Measurements from ENCODE around the gene F8. TPM values are rescaled to one million over a fixed set of nuclear protein-coding genes. Genes with fewer than 3 reads are reported as not detected.
"Not testable (repeated sequence)": the region's sequence is repeated elsewhere in the genome, so short reads cannot be mapped to it uniquely, and the experiment has no call there.

F8 gene
- total and polyA plus RNA-seq, 4 donors = 2.7 to 49.9 (median 15.2) TPM

DNA sequence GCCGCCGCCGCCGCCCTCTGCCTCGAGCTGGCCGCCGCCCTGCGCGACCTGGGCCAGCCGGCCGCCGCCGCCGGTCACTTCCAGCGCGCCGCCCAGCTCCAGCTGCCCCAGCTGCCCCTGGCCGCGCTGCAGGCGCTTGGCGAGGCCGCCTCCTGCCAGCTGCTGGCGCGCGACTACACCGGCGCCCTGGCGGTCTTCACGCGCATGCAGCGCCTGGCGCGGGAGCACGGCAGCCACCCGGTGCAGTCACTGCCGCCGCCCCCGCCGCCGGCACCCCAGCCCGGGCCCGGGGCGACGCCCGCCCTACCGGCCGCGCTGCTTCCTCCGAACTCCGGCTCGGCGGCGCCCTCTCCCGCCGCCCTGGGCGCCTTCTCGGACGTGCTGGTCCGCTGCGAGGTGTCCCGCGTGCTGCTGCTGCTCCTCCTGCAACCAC, 135.7 kb downstream of the F8 start:
- intact Hi-C loops (cut with DNase I); H3K36me3 ChIP-seq (ENCODE audit: control insufficient read depth in 1 of 2, insufficient read depth in 2 of 2, low read length in 1 of 2); H3K9me3 ChIP-seq (ENCODE audit: control insufficient read depth, low read length); H3K4me1 ChIP-seq (ENCODE audit: control insufficient read depth in 1 of 2, insufficient read depth in 2 of 2, low read length in 2 of 2); DNase-seq; H3K4me3 ChIP-seq (ENCODE audit: low read length in 2 of 2); H3K27ac ChIP-seq (ENCODE audit: low read depth in 1 of 2, low read length in 2 of 2); H3K27me3 ChIP-seq (ENCODE audit: control insufficient read depth in 1 of 2, insufficient read depth in 2 of 2, low read length in 1 of 2): not testable (repeated sequence)
- peak; percentile 43 for ATAC-seq (ENCODE audit: low FRiP score)
- no CpG with 5 or more reads among the region's 62 CpGs for WGBS, 2 donors

DNA sequence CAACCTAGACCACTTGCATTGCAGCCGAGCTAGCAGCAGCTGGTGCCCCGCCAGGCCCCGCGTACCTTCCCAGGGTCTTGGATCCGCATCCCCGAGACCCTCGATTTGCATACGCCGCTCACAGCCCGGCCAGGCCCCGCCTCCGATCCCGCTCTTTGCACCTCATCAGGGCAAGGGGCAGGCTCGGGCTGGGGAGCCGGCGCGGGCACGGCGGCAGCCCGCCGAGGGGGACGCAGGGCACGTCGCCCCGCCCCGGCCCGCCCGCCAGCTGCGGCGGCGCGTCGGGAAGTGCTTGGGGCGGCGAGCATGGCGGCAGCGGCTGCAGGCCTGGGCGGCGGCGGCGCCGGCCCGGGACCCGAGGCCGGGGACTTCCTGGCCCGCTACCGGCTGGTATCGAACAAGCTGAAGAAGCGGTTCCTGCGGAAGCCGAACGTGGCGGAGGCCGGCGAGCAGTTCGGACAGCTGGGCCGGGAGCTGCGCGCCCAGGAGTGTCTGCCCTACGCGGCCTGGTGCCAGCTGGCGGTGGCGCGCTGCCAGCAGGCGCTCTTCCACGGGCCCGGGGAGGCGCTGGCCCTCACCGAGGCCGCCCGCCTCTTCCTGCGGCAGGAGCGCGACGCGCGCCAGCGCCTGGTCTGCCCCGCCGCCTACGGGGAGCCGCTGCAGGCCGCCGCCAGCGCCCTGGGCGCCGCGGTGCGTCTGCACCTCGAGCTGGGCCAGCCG, 136.3 kb downstream of the F8 start, which contains the start of gene F8A1:
TSS of gene F8A1 (plus strand) at position 287 of the 720 bp plus-strand sequence. CDS start at position 307, 20 bp downstream.
- peak in 1 of 2 donors; percentile 53 for DNase-seq
- H3K27ac ChIP-seq (ENCODE audit: low read depth in 1 of 2, low read length in 2 of 2); H3K9me3 ChIP-seq (ENCODE audit: control insufficient read depth, low read length); H3K27me3 ChIP-seq (ENCODE audit: control insufficient read depth in 1 of 2, insufficient read depth in 2 of 2, low read length in 1 of 2); intact Hi-C loops (cut with DNase I); H3K36me3 ChIP-seq (ENCODE audit: control insufficient read depth in 1 of 2, insufficient read depth in 2 of 2, low read length in 1 of 2); H3K4me1 ChIP-seq (ENCODE audit: control insufficient read depth in 1 of 2, insufficient read depth in 2 of 2, low read length in 2 of 2); H3K4me3 ChIP-seq (ENCODE audit: low read length in 2 of 2): not testable (repeated sequence)
- WGBS, 2 donors = 0 to 20% methylated on average over 1 to 18 of the region's 91 CpGs
- peak; percentile 67 for ATAC-seq (ENCODE audit: low FRiP score)

DNA sequence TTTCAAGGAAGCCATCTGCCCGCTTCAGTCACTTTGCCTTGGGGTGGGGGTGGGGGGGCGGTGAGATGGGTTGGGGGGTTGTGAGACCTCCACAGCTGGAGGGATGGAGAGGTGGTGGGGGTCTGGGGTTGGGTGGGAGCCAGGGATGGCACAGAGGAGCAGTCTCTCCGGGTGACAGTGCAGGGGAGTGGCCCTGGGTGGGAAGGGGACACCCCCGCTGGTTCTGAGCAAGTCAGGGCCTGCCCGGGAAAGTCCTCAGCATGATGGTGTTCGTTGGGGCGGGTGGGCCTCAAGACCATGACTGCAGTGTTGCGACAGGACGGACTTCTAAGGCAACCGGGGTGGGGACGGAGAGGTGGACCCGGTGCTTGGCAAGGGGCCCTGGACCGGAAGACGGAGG, 137.0 kb downstream of the F8 start:
- H3K4me3 ChIP-seq (ENCODE audit: low read length in 2 of 2); ATAC-seq (ENCODE audit: low FRiP score): not testable (repeated sequence)

DNA sequence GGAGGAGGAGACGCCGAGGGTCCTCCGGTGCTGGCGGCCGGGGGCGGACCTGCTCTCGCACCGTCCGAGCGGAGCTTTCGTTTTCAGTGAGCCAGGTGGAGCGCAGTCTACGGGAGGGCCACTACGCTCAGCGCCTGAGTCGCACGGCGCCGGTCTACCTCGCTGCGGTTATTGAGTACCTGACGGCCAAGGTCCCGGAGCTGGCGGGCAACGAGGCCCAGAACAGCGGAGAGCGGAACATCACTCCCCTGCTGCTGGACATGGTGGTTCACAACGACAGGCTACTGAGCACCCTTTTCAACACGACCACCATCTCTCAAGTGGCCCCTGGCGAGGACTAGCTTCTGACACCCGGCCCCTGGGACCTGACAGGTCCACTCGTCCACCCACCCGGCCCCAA, 137.5 kb downstream of the F8 start:
- H3K4me1 ChIP-seq (ENCODE audit: control insufficient read depth in 1 of 2, insufficient read depth in 2 of 2, low read length in 2 of 2); H3K36me3 ChIP-seq (ENCODE audit: control insufficient read depth in 1 of 2, insufficient read depth in 2 of 2, low read length in 1 of 2); H3K9me3 ChIP-seq (ENCODE audit: control insufficient read depth, low read length); H3K27ac ChIP-seq (ENCODE audit: low read depth in 1 of 2, low read length in 2 of 2); ATAC-seq (ENCODE audit: low FRiP score); intact Hi-C loops (cut with DNase I); H3K27me3 ChIP-seq (ENCODE audit: control insufficient read depth in 1 of 2, insufficient read depth in 2 of 2, low read length in 1 of 2); H3K4me3 ChIP-seq (ENCODE audit: low read length in 2 of 2): not testable (repeated sequence)
- 99% methylated on average over 14 of the region's 33 CpGs; no CpG with 5 or more reads in 1 of the 2 donors for WGBS, 2 donors
- peak in 1 of 2 donors; percentile 59 for DNase-seq

More for the DNA sequence above, 137.0 kb downstream of the F8 start:
- intact Hi-C loops (cut with DNase I); H3K27me3 ChIP-seq (ENCODE audit: control insufficient read depth in 1 of 2, insufficient read depth in 2 of 2, low read length in 1 of 2); H3K4me1 ChIP-seq (ENCODE audit: control insufficient read depth in 1 of 2, insufficient read depth in 2 of 2, low read length in 2 of 2); H3K9me3 ChIP-seq (ENCODE audit: control insufficient read depth, low read length); H3K27ac ChIP-seq (ENCODE audit: low read depth in 1 of 2, low read length in 2 of 2); DNase-seq; H3K36me3 ChIP-seq (ENCODE audit: control insufficient read depth in 1 of 2, insufficient read depth in 2 of 2, low read length in 1 of 2): not testable (repeated sequence)
- 91 to 99% methylated on average over 2 to 3 of the region's 14 CpGs for WGBS, 2 donors

DNA sequence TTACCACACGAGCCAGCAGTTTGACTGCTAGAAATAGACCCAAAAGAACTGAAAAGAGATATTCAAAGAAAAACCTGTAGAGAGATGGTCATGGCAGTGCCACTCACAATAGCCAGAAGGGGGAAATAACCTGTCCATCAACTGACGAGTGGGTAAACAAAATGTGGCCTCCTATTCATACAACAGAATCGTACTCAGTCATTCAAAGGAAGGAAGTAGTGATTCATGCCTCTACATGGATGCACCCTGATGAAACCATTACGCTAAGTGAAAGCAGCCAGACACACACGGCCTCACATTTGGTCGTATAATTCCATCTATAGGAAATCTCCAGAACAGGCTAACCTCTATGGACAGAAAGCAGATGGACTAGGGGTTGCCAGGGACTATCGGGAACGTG, 138.5 kb downstream of the F8 start:
- H3K36me3 ChIP-seq (ENCODE audit: control insufficient read depth in 1 of 2, insufficient read depth in 2 of 2, low read length in 1 of 2); ATAC-seq (ENCODE audit: low FRiP score); intact Hi-C loops (cut with DNase I); H3K27ac ChIP-seq (ENCODE audit: low read depth in 1 of 2, low read length in 2 of 2); H3K4me1 ChIP-seq (ENCODE audit: control insufficient read depth in 1 of 2, insufficient read depth in 2 of 2, low read length in 2 of 2); H3K27me3 ChIP-seq (ENCODE audit: control insufficient read depth in 1 of 2, insufficient read depth in 2 of 2, low read length in 1 of 2); H3K9me3 ChIP-seq (ENCODE audit: control insufficient read depth, low read length); H3K4me3 ChIP-seq (ENCODE audit: low read length in 2 of 2); DNase-seq: not testable (repeated sequence)
- no CpG with 5 or more reads among the region's 8 CpGs for WGBS, 2 donors

DNA sequence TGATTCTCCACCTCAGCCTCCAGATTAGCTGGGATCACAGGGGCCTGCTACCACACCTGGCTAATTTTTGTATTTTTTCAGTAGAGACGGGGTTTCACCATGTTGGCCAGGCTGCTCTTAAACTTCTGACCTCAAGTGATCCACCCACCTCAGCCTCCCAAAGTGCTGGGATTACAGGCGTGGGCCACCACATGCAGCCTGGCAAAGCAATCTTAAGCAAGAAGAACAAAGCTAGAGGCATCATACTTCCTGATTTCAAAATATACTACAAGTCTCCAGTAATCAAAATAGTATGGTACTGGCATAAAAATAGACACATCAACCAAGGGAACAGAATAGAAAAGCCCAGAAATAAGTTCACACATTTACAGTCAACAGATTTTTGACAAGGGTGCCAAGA, 149.2 kb downstream of the F8 start:
- no peak for ATAC-seq (ENCODE audit: low FRiP score)
- Histone ChIP-seq H3K36me3 (ENCODE audit: control insufficient read depth in 1 of 2, insufficient read depth in 2 of 2, low read length in 1 of 2) (no peaks in the 10 kb centered on the region), H3K27me3 (ENCODE audit: control insufficient read depth in 1 of 2, insufficient read depth in 2 of 2, low read length in 1 of 2) (no peaks in the 10 kb centered on the region), H3K27ac (ENCODE audit: low read depth in 1 of 2, low read length in 2 of 2) (no peak overlapping the region), H3K9me3 (ENCODE audit: control insufficient read depth, low read length) (no peaks in the 10 kb centered on the region), H3K4me3 (ENCODE audit: low read length in 2 of 2) (no peak overlapping the region), H3K4me1 (ENCODE audit: control insufficient read depth in 1 of 2, insufficient read depth in 2 of 2, low read length in 2 of 2) (no peaks in the 10 kb centered on the region)
- 70 to 83% methylated on average over 2 of the region's 2 CpGs for WGBS, 2 donors
- DNase-seq = no peak
- intact Hi-C loops (cut with DNase I) = no loop called here

DNA sequence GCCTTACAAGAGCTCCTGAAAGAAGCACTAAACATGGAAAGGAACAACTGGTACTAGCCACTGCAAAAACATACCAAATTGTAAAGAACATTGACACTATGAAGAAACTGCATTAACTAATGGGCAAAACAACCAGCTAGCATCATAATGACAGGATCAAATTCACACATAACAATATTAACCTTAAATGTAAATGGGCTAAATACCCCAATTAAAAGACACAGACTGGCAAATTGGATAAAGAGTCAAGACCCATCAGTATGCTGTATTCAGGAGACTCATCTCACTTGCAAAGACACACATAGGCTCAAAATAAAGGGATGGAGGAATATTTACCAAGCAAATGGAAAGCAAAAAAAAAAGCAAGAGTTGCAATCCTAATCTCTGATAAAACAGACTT, 154.0 kb downstream of the F8 start:
- H3K4me3 ChIP-seq (ENCODE audit: low read length in 2 of 2); H3K9me3 ChIP-seq (ENCODE audit: control insufficient read depth, low read length); H3K4me1 ChIP-seq (ENCODE audit: control insufficient read depth in 1 of 2, insufficient read depth in 2 of 2, low read length in 2 of 2); intact Hi-C loops (cut with DNase I); ATAC-seq (ENCODE audit: low FRiP score); H3K27ac ChIP-seq (ENCODE audit: low read depth in 1 of 2, low read length in 2 of 2); DNase-seq; H3K27me3 ChIP-seq (ENCODE audit: control insufficient read depth in 1 of 2, insufficient read depth in 2 of 2, low read length in 1 of 2); H3K36me3 ChIP-seq (ENCODE audit: control insufficient read depth in 1 of 2, insufficient read depth in 2 of 2, low read length in 1 of 2): not testable (repeated sequence)

DNA sequence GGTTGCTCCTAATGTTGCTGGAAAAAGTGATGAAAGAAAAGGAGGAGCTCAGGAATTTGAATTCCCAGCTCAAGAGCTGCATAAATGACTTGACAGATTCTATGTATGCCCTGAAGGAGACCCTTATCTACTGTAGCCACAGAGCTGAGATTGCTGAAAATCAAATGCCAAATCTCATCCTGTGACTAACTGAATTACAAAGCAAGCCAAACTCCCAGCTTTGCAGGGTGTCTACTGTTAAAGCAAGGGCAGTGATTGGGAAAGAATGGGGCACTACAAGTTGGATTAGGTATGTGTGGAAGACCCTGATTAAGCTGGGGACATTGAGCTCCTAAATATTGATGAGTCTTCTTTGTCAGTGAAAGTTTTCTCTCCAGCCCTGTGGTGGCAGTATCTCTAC, 167.3 kb downstream of the F8 start:
- Histone ChIP-seq H3K27ac (ENCODE audit: low read depth in 1 of 2, low read length in 2 of 2) (no peak overlapping the region), H3K4me3 (ENCODE audit: low read length in 2 of 2) (no peak overlapping the region), H3K36me3 (ENCODE audit: control insufficient read depth in 1 of 2, insufficient read depth in 2 of 2, low read length in 1 of 2) (no peaks in the 10 kb centered on the region), H3K27me3 (ENCODE audit: control insufficient read depth in 1 of 2, insufficient read depth in 2 of 2, low read length in 1 of 2) (no peaks in the 10 kb centered on the region), H3K9me3 (ENCODE audit: control insufficient read depth, low read length) (no peaks in the 10 kb centered on the region), H3K4me1 (ENCODE audit: control insufficient read depth in 1 of 2, insufficient read depth in 2 of 2, low read length in 2 of 2) (no peaks in the 10 kb centered on the region)
- DNase-seq (no peak), ATAC-seq (ENCODE audit: low FRiP score) (no peak)
- intact Hi-C loops (cut with DNase I) = no loop called here

DNA sequence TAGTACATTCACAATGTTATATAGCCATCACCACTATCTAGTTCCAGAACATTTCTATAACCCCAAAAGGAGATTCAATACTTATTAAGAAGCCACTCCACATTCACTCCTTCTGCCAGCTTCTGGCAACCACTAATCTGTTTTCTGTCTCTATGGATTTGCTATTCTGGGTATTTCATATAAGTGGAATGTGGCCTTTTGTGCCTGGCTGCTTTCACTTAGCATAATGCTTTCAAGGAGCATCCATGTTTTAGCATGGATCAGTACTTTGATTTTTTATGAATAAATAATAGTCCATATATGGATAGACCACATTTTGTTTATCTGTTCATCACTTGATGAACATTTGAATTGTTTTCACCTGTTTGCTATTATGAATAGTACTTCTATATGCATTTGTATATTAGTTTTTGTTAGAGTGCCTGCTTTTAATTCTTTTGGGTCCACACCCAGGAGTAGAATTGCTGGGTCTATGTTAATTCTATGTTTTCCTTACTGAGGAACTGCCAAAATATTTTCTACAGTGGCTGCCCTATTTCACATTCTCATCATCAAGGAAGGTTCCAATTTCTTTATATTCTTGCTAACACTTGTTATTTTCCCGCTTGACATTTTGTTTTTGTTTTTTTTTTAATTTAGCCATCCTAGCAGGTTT, 171.4 kb downstream of the F8 start:
- no peaks in the 10 kb centered on the region for H3K27me3 ChIP-seq (ENCODE audit: control insufficient read depth in 1 of 2, insufficient read depth in 2 of 2, low read length in 1 of 2)
- no peak for DNase-seq
- H3K4me3 ChIP-seq (ENCODE audit: low read length in 2 of 2) = no peak overlapping the region
- no peaks in the 10 kb centered on the region for H3K4me1 ChIP-seq (ENCODE audit: control insufficient read depth in 1 of 2, insufficient read depth in 2 of 2, low read length in 2 of 2)
- no peaks in the 10 kb centered on the region for H3K9me3 ChIP-seq (ENCODE audit: control insufficient read depth, low read length)
- no peaks in the 10 kb centered on the region for H3K36me3 ChIP-seq (ENCODE audit: control insufficient read depth in 1 of 2, insufficient read depth in 2 of 2, low read length in 1 of 2)
- H3K27ac ChIP-seq (ENCODE audit: low read depth in 1 of 2, low read length in 2 of 2) = no peak overlapping the region
- intact Hi-C loops (cut with DNase I) = no loop called here
- ATAC-seq (ENCODE audit: low FRiP score) = no peak
- 86 to 97% methylated on average over 1 of the region's 1 CpG for WGBS, 2 donors
